Central memory CD8-positive, alpha-beta T cell (primary cell): ENCODE results near the gene KIAA1328.
"Not testable (repeated sequence)": the region's sequence is repeated elsewhere in the genome, so short reads cannot be mapped to it uniquely, and the experiment has no call there.

Experiments
- ATAC-seq: fragments of 150-1000 bp; cut with Tn5 transposase; replicated peaks from 2 replicates; pipeline ENCODE4 v1.10.0; 2022; ENCODE audit warnings: mild to moderate bottlenecking, moderate FRiP score, moderate number of reproducible peaks; ENCODE audit not compliant: poor library complexity, severe bottlenecking; ENCODE audit errors: extremely low read depth
- DNase-seq, 2 donors: peaks; one replicate each; pipeline ENCODE4 v3.0.0; 2021; ENCODE audit warnings: low spot score in 2 of 2
- H3K27ac Mint-ChIP-seq: one replicate; pipeline ENCODE4 v1.8.0; 2022; ENCODE audit warnings: low read depth, mild to moderate bottlenecking, moderate library complexity, mixed read lengths
- H3K27me3 Mint-ChIP-seq: one replicate; pipeline ENCODE4 v1.8.0; 2022; ENCODE audit warnings: mixed read lengths
- H3K36me3 Mint-ChIP-seq: one replicate; pipeline ENCODE4 v1.8.0; 2022; ENCODE audit warnings: mild to moderate bottlenecking, moderate library complexity, mixed read lengths; ENCODE audit not compliant: insufficient read depth
- H3K4me1 Mint-ChIP-seq: one replicate; pipeline ENCODE4 v1.8.0; 2022; ENCODE audit warnings: mixed read lengths
- H3K4me3 Mint-ChIP-seq: one replicate; pipeline ENCODE4 v1.8.0; 2022; ENCODE audit warnings: mild to moderate bottlenecking, moderate library complexity, mixed read lengths
- H3K9me3 Mint-ChIP-seq: one replicate; pipeline ENCODE4 v1.8.0; 2022; ENCODE audit warnings: mixed read lengths

The KIAA1328 gene

GRCh38 chr18:36867056-36867455 lies 38.1 kb downstream of the KIAA1328 start:
- Mint-ChIP-seq H3K4me1 (no peaks in the 10 kb centered on the region), H3K4me3 (no peak overlapping the region), H3K27me3 (no peaks in the 10 kb centered on the region), H3K27ac (no peak overlapping the region), H3K9me3 (no peaks in the 10 kb centered on the region), H3K36me3 (peaks cover 7% of the 10 kb centered on the region)
- DNase-seq (no peak), ATAC-seq (no peak)

DNA sequence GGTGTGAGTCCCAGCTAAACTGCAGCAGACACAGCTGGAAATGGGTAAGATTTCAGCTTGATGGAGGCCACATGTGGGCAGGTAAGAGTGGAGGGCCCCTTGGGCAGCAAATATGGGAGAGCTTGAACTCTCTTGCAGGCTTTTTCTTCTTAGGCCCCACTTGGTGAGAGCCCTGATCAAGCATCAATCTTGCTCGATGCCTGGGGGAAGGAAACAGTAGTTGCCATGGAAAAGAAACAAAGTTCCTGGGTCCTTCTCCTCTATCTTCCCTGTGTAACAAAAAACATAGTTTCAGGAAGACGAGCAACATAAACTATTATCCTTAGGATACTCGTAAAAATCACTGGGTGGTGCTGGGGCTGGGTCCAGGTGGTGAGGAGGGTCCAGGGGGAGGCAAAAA lies 42.9 kb downstream of the KIAA1328 start:
- Mint-ChIP-seq H3K4me3 (no peak overlapping the region), H3K27me3 (no peaks in the 10 kb centered on the region), H3K4me1 (peaks cover 11% of the 10 kb centered on the region), H3K9me3 (no peaks in the 10 kb centered on the region), H3K36me3 (peaks cover 2% of the 10 kb centered on the region), H3K27ac (no peak overlapping the region)
- DNase-seq (no peak), ATAC-seq (no peak)

DNA sequence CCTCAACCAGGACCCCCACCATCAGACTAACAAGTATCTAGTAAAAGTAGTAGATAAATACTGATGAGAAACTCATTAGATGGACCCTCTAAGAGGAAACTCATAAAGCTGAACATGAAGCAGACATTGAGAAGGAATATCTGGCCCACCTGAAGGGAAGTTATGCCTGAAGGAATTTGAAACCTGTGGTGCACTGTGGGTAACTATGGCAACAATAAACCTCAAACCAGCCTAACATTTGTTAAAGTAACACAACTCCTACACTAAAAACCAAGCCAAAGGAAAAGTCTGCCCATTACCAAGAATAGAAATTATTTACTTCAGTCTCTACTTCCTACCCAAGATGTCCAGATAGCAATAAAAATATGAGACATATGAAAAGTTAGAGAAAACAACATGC lies 43.4 kb downstream of the KIAA1328 start:
- ATAC-seq, result no peak
- peaks cover 2% of the 10 kb centered on the region for H3K36me3 Mint-ChIP-seq
- no peaks in the 10 kb centered on the region for H3K9me3 Mint-ChIP-seq
- no peak overlapping the region for H3K4me3 Mint-ChIP-seq
- H3K27me3 Mint-ChIP-seq, result no peaks in the 10 kb centered on the region
- DNase-seq, result no peak
- peaks cover 16% of the 10 kb centered on the region for H3K4me1 Mint-ChIP-seq
- H3K27ac Mint-ChIP-seq, result no peak overlapping the region

GRCh38 chr18:36873826-36874225 lies 44.9 kb downstream of the KIAA1328 start:
- not testable (repeated sequence) for H3K36me3 Mint-ChIP-seq, H3K27me3 Mint-ChIP-seq, H3K9me3 Mint-ChIP-seq, H3K4me3 Mint-ChIP-seq, DNase-seq, ATAC-seq, H3K27ac Mint-ChIP-seq
- peaks cover 21% of the 10 kb centered on the region for H3K4me1 Mint-ChIP-seq

DNA sequence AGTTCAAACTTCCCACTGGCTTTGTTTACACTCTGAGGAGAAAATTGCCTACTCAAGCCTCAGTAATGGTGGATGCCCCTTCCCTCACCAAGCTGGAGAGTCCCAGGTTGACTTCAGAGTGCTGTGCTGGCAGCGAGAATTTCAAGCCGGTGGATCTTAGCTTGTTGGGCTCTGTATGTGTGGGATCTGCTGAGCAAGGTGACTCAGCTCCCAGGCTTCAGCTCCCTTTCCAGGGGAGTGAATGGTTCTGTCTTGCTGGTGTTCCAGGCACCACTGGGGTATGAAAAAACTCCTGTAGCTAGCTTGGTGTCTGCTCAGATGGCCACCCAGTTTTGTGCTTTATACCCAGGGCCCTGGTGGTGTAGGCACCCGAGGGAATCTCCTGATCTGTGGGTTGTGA lies 50.9 kb downstream of the KIAA1328 start:
- H3K27ac Mint-ChIP-seq, H3K36me3 Mint-ChIP-seq, H3K4me3 Mint-ChIP-seq, ATAC-seq, DNase-seq, H3K27me3 Mint-ChIP-seq, H3K9me3 Mint-ChIP-seq: not testable (repeated sequence)
- peaks cover 17% of the 10 kb centered on the region for H3K4me1 Mint-ChIP-seq

GRCh38 chr18:36885981-36886380 lies 57.1 kb downstream of the KIAA1328 start:
- no peaks in the 10 kb centered on the region for H3K27me3 Mint-ChIP-seq
- H3K4me3 Mint-ChIP-seq, result no peak overlapping the region
- no peak for ATAC-seq
- peaks cover 4% of the 10 kb centered on the region for H3K36me3 Mint-ChIP-seq
- no peaks in the 10 kb centered on the region for H3K9me3 Mint-ChIP-seq
- H3K27ac Mint-ChIP-seq, result no peak overlapping the region
- peaks cover 5% of the 10 kb centered on the region for H3K4me1 Mint-ChIP-seq
- DNase-seq, result no peak

DNA sequence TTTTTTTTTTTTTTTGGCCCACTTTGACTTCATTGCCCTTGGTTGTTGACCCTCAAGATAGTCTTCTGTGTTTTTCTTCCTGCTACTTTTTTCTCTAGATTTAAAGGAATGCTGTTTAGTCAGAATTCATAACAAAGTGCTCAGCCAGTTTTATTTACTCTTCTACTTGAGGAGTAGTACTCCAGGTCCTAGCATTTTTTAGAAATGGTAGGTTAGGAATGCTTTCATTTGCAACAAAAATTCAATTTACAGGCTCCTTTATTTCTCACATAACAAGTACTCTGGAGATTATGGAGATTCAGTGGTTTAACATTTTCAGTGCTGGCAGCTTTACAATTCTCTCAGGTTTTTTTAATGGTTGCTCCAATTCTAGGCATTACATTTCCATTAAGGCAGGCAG lies 58.2 kb downstream of the KIAA1328 start:
- H3K27me3 Mint-ChIP-seq, result no peaks in the 10 kb centered on the region
- ATAC-seq, result no peak
- no peak overlapping the region for H3K4me3 Mint-ChIP-seq
- H3K27ac Mint-ChIP-seq, result no peak overlapping the region
- H3K9me3 Mint-ChIP-seq, result no peaks in the 10 kb centered on the region
- H3K36me3 Mint-ChIP-seq, result peaks cover 6% of the 10 kb centered on the region
- H3K4me1 Mint-ChIP-seq, result peaks cover 5% of the 10 kb centered on the region
- no peak for DNase-seq

DNA sequence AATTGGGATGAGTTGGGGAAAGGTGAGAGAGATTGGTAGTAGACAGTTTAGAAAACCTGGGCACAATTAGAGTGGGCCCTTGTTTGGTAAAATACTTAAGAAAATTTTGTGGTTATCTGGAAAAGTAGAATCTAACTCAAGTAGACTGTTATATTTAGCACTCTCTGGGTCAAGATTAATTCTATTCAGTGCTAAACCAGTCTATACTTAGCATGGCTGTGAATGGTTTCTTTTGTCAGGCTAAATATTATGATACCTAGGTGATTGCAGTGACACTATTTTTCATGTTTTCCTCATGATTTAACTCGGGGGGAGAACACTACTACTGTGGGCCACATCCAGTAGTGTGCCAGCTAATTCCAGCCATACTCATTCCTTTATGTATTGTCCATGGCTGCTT lies 58.9 kb downstream of the KIAA1328 start:
- H3K27me3 Mint-ChIP-seq, result no peaks in the 10 kb centered on the region
- ATAC-seq (no peak), DNase-seq (no peak)
- no peak overlapping the region for H3K27ac Mint-ChIP-seq
- no peaks in the 10 kb centered on the region for H3K9me3 Mint-ChIP-seq
- no peak overlapping the region for H3K4me3 Mint-ChIP-seq
- H3K4me1 Mint-ChIP-seq, result peaks cover 5% of the 10 kb centered on the region
- H3K36me3 Mint-ChIP-seq, result peaks cover 6% of the 10 kb centered on the region

- no peak overlapping the region for H3K4me3 Mint-ChIP-seq
- no peaks in the 10 kb centered on the region for H3K9me3 Mint-ChIP-seq
- peaks cover 6% of the 10 kb centered on the region for H3K36me3 Mint-ChIP-seq
- no peaks in the 10 kb centered on the region for H3K27me3 Mint-ChIP-seq
- peaks cover 5% of the 10 kb centered on the region for H3K4me1 Mint-ChIP-seq
- no peak for ATAC-seq
- DNase-seq, result no peak
- H3K27ac Mint-ChIP-seq, result no peak overlapping the region
Observed at GRCh38 chr18:36888778-36889177, 59.9 kb downstream of the KIAA1328 start.

DNA sequence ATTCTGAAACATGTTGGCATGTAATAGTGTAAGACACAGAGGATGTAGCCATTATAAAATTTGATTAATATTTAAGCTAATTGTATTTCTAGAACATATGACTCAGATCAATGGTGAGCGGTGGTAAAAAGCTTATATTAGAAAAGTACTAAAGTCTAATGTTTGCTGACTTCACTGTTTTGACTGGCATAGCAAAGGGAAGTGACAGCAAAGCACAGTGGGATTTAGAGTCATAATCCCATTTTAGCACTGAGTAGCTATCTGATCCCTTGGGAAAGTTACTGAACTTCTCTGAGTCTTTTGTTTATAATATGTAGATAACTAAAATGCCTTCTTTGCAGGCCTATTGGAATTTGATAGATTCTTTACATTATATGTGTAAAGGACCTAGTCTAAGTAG lies 60.4 kb downstream of the KIAA1328 start:
- ATAC-seq (no peak), DNase-seq (no peak)
- no peak overlapping the region for H3K27ac Mint-ChIP-seq
- peaks cover 5% of the 10 kb centered on the region for H3K4me1 Mint-ChIP-seq
- H3K36me3 Mint-ChIP-seq, result peaks cover 6% of the 10 kb centered on the region
- H3K4me3 Mint-ChIP-seq, result no peak overlapping the region
- no peaks in the 10 kb centered on the region for H3K9me3 Mint-ChIP-seq
- no peaks in the 10 kb centered on the region for H3K27me3 Mint-ChIP-seq

DNA sequence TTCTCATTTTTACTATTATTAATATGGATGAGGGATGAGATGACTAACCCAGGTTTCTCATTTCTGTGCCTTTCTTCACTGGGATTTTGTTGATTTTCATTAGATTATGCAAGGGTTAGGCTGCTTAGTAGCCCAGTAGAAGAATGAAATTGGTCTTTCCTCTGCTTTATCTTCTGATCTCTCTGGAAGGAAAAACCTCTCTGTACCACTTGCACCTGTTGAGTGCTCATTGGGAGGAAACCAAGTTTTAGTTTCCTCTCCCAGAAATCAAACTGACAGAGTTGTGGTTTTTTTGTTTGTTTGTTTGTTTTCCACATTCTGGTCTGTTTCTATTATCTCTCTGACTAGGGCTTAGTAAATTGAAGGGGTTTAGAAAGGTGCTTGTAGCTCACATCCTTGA lies 60.8 kb downstream of the KIAA1328 start:
- ATAC-seq (no peak), DNase-seq (no peak)
- no peak overlapping the region for H3K27ac Mint-ChIP-seq
- no peaks in the 10 kb centered on the region for H3K27me3 Mint-ChIP-seq
- no peak overlapping the region for H3K4me3 Mint-ChIP-seq
- H3K4me1 Mint-ChIP-seq, result peaks cover 5% of the 10 kb centered on the region
- H3K9me3 Mint-ChIP-seq, result no peaks in the 10 kb centered on the region
- peaks cover 6% of the 10 kb centered on the region for H3K36me3 Mint-ChIP-seq

DNA sequence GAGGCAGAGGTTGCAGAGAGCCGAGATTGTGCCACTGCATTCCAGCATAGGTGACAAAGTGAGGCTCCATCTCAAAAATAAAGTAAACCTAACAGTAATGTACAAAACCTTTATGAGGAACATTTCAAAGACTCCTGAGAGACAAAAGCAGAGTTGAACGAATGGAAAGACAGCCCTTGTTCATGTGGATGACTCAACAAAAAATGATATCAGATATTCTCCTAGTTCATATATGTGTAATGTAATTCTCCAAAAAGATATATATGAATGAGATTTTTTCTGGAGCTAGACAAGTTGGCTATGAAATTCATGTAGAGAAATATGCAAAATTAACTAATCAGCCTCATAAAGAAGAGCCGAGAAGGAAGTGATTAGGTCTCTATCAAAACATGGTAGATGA lies 61.7 kb downstream of the KIAA1328 start:
- ATAC-seq, result no peak
- no peak for DNase-seq
- Mint-ChIP-seq H3K36me3 (peaks cover 4% of the 10 kb centered on the region), H3K27me3 (no peaks in the 10 kb centered on the region), H3K27ac (no peak overlapping the region), H3K4me1 (peaks cover 5% of the 10 kb centered on the region), H3K4me3 (no peak overlapping the region), H3K9me3 (no peaks in the 10 kb centered on the region)

DNA sequence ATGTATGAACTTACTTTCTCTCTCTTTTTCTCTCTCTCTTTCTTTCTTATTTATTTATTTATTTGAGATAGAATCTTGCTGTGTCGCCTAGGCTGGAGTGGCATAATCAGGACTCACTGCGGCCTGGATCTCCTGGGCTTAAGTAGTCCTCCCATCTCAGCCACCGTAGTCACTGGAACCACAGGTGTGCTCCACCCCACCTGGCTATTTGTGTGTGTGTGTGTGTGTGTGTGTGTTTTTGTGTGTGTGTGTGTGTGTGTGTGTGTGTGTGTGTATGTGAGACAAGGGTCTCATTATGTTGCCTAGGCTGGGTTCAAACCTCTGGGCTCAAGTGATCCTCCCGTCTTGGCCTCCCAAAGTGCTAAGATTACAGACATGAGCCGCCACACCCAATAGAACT lies 64.3 kb downstream of the KIAA1328 start:
- DNase-seq (no peak), ATAC-seq (no peak)
- Mint-ChIP-seq H3K4me3 (no peak overlapping the region), H3K27ac (no peak overlapping the region), H3K4me1 (peaks cover 5% of the 10 kb centered on the region), H3K36me3 (peaks cover 2% of the 10 kb centered on the region), H3K27me3 (no peaks in the 10 kb centered on the region), H3K9me3 (no peaks in the 10 kb centered on the region)

GRCh38 chr18:36895606-36896005 lies 66.7 kb downstream of the KIAA1328 start:
- DNase-seq (no peak), ATAC-seq (no peak)
- no peak overlapping the region for H3K27ac Mint-ChIP-seq
- no peaks in the 10 kb centered on the region for H3K9me3 Mint-ChIP-seq
- no peaks in the 10 kb centered on the region for H3K4me1 Mint-ChIP-seq
- H3K36me3 Mint-ChIP-seq, result peaks cover 2% of the 10 kb centered on the region
- no peak overlapping the region for H3K4me3 Mint-ChIP-seq
- H3K27me3 Mint-ChIP-seq, result no peaks in the 10 kb centered on the region
